ENCODE results near the gene GNG13. TPM values are rescaled to one million over a fixed set of nuclear protein-coding genes. Genes with fewer than 3 reads are reported as not detected.

Gene GNG13
- total and polyA plus RNA-seq, 2 donors (not counting 3 experiments of a cell fraction or from before 2014, with no cell fraction given): not detected

DNA sequence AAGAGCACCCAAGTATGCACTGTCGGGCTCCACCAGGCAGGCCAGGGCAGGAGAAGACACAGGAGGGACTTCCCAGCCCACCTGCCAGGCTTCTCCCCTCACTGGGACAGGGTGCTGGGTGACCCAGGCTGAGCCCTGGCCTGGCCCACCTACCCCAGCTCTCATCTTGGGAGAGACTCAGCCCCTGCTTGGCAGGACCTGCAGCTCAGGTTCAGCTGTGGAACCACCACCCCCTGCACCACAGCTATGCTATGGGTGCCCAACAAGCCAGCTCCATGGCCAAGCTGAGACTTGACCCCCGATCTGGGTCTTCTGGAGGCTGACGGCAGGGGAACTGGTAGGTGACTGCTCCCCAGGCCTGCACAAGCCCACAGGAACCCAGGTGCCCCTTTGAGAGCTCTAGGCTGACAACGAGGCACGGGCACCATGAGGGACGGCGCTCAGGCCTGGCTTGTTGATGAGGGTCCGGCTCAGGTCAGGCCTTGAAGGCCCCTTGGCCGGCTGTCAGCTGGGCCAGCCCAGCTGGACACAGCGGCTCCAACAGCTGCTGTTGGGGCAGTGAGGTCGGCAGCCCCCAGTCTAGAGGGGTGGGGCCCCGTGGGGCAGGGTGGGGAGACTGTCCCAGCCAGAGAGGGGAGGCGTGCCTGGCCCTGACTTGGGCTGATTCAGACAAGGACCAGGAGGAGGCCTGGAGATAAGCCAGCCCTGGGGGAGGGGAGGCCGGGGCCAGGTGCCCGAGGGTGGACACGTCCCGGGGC is 17.0 kb downstream of the GNG13 start:
- no peaks in the 10 kb centered on the region for H3K9me1 ChIP-seq (replicated peaks; ENCODE audit: control insufficient read depth, extremely low read depth, insufficient read depth, low read length)
- FAIRE-seq (no peak), DNase-seq (ENCODE audit: low read depth, low spot score) (no peak)
- BruUV-seq (replicated peaks): no TSS peak
- POLR2A ChIA-PET: no interaction called here
- no peak overlapping the region for H3K9ac ChIP-seq (replicated peaks; ENCODE audit: extremely low read depth, insufficient read depth, low read length)
- peaks cover 2 to 6% of the 10 kb centered on the region in 2 experiments for H3K36me3 ChIP-seq (ENCODE audit: control insufficient read depth in 2 of 2, extremely low read depth in 1 of 2, insufficient read depth in 2 of 2, low read length in 2 of 2)
- H3K4me3 ChIP-seq (replicated peaks in 1 of 3; ENCODE audit: insufficient read depth in 1 of 3, low read depth in 1 of 3, low read length in 3 of 3): no peak overlapping the region
- intact Hi-C loops (cut with micrococcal nuclease): no loop called here
- CTCF ChIA-PET: interaction anchor here (1.5 to 5.8 kb wide), 5 partner anchors 63 to 274 kb away, joined by 3 to 67 read pairs (median 10); partner anchors contain the start of gene ANTKMT
- H3K79me2 ChIP-seq (ENCODE audit: control insufficient read depth, insufficient read depth, low read length): peaks cover 15% of the 10 kb centered on the region
- H3K27ac ChIP-seq (ENCODE audit: insufficient read depth, low read depth, low read length): no peak overlapping the region
- H3K4me1 ChIP-seq (ENCODE audit: control insufficient read depth, extremely low read depth, insufficient read depth, low read length): peaks cover 8% of the 10 kb centered on the region
- no peak overlapping the region for H2AFZ ChIP-seq (ENCODE audit: low read depth, low read length)
- no peak overlapping the region for H3K4me2 ChIP-seq (ENCODE audit: insufficient read depth, low read length)
- TF ChIP-seq POLR2A (IDR thresholded peaks at IDR 0.05; ENCODE audit: low read depth, low read length) (peak; percentile 43), GATA2 (IDR thresholded peaks at IDR 0.05; ENCODE audit: insufficient read depth, insufficient read length, low read depth, low read length) (no peak), POLR2AphosphoS5 (IDR thresholded peaks at IDR 0.05; ENCODE audit: insufficient read depth, low read depth, low read length) (peak; percentile 18)
- TF ChIP-seq, protein P1, sequence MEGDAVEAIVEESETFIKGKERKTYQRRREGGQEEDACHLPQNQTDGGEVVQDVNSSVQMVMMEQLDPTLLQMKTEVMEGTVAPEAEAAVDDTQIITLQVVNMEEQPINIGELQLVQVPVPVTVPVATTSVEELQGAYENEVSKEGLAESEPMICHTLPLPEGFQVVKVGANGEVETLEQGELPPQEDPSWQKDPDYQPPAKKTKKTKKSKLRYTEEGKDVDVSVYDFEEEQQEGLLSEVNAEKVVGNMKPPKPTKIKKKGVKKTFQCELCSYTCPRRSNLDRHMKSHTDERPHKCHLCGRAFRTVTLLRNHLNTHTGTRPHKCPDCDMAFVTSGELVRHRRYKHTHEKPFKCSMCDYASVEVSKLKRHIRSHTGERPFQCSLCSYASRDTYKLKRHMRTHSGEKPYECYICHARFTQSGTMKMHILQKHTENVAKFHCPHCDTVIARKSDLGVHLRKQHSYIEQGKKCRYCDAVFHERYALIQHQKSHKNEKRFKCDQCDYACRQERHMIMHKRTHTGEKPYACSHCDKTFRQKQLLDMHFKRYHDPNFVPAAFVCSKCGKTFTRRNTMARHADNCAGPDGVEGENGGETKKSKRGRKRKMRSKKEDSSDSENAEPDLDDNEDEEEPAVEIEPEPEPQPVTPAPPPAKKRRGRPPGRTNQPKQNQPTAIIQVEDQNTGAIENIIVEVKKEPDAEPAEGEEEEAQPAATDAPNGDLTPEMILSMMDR (IDR thresholded peaks at IDR 0.05; ENCODE audit: extremely low read depth in 1 of 2, insufficient read depth in 1 of 2, low read depth in 1 of 2, low read length in 2 of 2): no peak
- H3K27me3 ChIP-seq (ENCODE audit: control insufficient read depth in 2 of 2, insufficient read depth in 2 of 2, low read length in 2 of 2): no peaks in the 10 kb centered on the region
- H4K20me1 ChIP-seq (replicated peaks; ENCODE audit: control insufficient read depth, extremely low read depth, insufficient read depth, low read length): no peaks in the 10 kb centered on the region
- no peaks in the 10 kb centered on the region for H3K9me3 ChIP-seq (replicated peaks; ENCODE audit: control insufficient read depth, insufficient read depth, low read length)
- dilution Hi-C loops (cut with MboI; ENCODE audit: extremely low pct_ligation_motif_present, low sequenced_read_pairs): no loop called here
